ENCODE results near the gene DPH7.
"Not testable (repeated sequence)": the region's sequence is repeated elsewhere in the genome, so short reads cannot be mapped to it uniquely, and the experiment has no call there.

DPH7 gene

DNA sequence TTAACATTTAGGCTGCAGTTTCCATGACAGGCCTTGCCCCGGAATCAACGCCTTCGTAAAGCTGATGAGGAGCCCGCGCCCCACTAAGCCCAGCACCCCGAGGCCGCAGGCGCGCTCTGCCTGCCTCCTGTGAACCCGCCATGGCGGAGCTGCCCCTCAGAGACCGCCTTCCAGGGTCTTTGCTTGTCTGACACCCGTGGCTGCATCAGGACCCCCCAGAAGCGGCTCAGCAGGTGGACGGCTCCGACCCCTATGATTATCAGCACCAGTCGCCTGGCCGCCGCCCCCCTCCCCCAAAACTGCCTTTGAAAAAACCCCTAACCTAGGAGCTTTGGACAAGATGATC lies 507 bp upstream of the DPH7 start:
- Histone ChIP-seq H3K36me3 (ENCODE audit: control insufficient read depth, insufficient read depth, low read length) (peaks cover 63% of the 10 kb centered on the region), H3K4me1 (ENCODE audit: control insufficient read depth, insufficient read depth, low read length) (peaks cover 17% of the 10 kb centered on the region), H3K27ac (ENCODE audit: low read depth, low read length) (peak overlapping the region; percentile 89), H3K9me3 (ENCODE audit: control insufficient read depth, insufficient read depth, low read length) (no peaks in the 10 kb centered on the region), H3K4me3 (ENCODE audit: low read depth, low read length) (peak overlapping the region; percentile 95), H3K9ac (ENCODE audit: low read depth, low read length) (peak overlapping the region; percentile 39; the same call in 1 of the 2 replicates), H3K27me3 (ENCODE audit: control insufficient read depth, insufficient read depth, low read length) (no peaks in the 10 kb centered on the region)

DNA sequence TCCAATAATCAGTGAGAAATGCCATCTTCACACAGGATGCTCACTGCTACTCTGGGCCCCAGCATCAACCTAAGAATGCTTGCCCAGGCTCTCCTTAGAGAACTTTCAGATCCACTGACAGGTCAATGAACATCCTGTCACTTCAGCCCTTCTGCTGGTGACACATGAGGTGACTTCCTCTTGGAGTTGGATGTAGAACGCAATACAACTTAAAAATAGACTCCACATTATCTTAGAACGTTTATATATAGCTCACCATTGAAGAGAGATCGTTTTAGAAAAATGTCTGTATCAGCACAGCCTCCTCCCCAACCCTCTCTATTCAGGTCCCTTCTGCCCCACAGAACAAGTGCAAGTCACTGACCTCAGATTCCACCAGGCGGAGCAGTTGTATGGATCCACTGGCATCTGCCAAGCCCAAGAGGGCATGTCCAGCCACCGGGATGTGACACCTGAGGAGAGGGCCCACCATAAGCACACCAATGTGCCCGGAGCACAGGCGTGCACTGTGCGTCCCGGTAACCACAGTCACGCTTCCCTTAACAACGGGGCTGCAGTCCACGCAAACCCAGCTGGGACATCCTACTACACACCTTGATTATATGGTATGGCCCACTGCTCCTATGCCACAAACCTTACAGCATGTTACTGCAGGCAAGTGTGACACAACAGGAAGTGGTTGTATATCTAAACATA lies 2.9 kb downstream of the DPH7 start:
- no peak overlapping the region for H3K27ac ChIP-seq (ENCODE audit: low read depth, low read length)
- H3K4me3 ChIP-seq (ENCODE audit: low read depth, low read length), result no peak overlapping the region
- H3K27me3 ChIP-seq (ENCODE audit: control insufficient read depth, insufficient read depth, low read length), result no peaks in the 10 kb centered on the region

DNA sequence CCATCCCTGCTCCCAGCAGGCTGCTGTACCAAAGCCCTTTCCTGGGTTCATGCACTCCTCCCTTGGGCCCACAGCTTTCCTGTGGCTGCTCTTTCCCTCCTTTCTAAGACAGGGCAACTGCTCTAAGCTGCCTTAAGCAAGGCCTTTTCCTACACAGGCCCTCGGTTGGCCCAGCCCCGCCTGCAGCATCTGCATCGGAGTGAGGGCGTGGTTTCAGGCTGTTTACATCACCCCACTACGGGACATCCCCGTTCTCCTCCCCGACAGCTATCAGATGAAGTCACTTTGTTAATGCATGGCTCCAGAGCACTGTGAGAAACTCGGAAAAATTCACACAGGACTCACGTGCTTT lies 3.4 kb downstream of the DPH7 start:
- Histone ChIP-seq H3K27ac (ENCODE audit: low read depth, low read length) (no peak overlapping the region), H3K9me3 (ENCODE audit: control insufficient read depth, insufficient read depth, low read length) (no peaks in the 10 kb centered on the region), H3K4me3 (ENCODE audit: low read depth, low read length) (no peak overlapping the region), H3K9ac (ENCODE audit: low read depth, low read length) (no peak overlapping the region), H3K4me1 (ENCODE audit: control insufficient read depth, insufficient read depth, low read length) (peaks cover 8% of the 10 kb centered on the region), H3K36me3 (ENCODE audit: control insufficient read depth, insufficient read depth, low read length) (peaks cover 46% of the 10 kb centered on the region), H3K27me3 (ENCODE audit: control insufficient read depth, insufficient read depth, low read length) (no peaks in the 10 kb centered on the region)

More for the DNA sequence above, 2.9 kb downstream of the DPH7 start:
- H3K4me1 ChIP-seq (ENCODE audit: control insufficient read depth, insufficient read depth, low read length), result peaks cover 13% of the 10 kb centered on the region
- H3K36me3 ChIP-seq (ENCODE audit: control insufficient read depth, insufficient read depth, low read length), result peaks cover 47% of the 10 kb centered on the region
- no peaks in the 10 kb centered on the region for H3K9me3 ChIP-seq (ENCODE audit: control insufficient read depth, insufficient read depth, low read length)
- no peak overlapping the region for H3K9ac ChIP-seq (ENCODE audit: low read depth, low read length)

- no peak overlapping the region for H3K4me3 ChIP-seq (ENCODE audit: low read depth, low read length)
- no peak overlapping the region for H3K9ac ChIP-seq (ENCODE audit: low read depth, low read length)
- H3K27ac ChIP-seq (ENCODE audit: low read depth, low read length), result no peak overlapping the region
- no peaks in the 10 kb centered on the region for H3K27me3 ChIP-seq (ENCODE audit: control insufficient read depth, insufficient read depth, low read length)
- H3K9me3 ChIP-seq (ENCODE audit: control insufficient read depth, insufficient read depth, low read length), result no peaks in the 10 kb centered on the region
- H3K36me3 ChIP-seq (ENCODE audit: control insufficient read depth, insufficient read depth, low read length), result peaks cover 45% of the 10 kb centered on the region
- peaks cover 4% of the 10 kb centered on the region; the same call in 1 of the 2 replicates for H3K4me1 ChIP-seq (ENCODE audit: control insufficient read depth, insufficient read depth, low read length)
These were observed 4.5 kb downstream of the DPH7 start for GRCh38 chr9:137574192-137574591.

GRCh38 chr9:137570566-137570965 lies 8.2 kb downstream of the DPH7 start:
- no peak overlapping the region for H3K4me3 ChIP-seq (ENCODE audit: low read depth, low read length)
- no peaks in the 10 kb centered on the region for H3K4me1 ChIP-seq (ENCODE audit: control insufficient read depth, insufficient read depth, low read length)
- H3K9ac ChIP-seq (ENCODE audit: low read depth, low read length), result no peak overlapping the region
- peaks cover 40% of the 10 kb centered on the region for H3K36me3 ChIP-seq (ENCODE audit: control insufficient read depth, insufficient read depth, low read length)
- no peaks in the 10 kb centered on the region for H3K27me3 ChIP-seq (ENCODE audit: control insufficient read depth, insufficient read depth, low read length)
- no peaks in the 10 kb centered on the region for H3K9me3 ChIP-seq (ENCODE audit: control insufficient read depth, insufficient read depth, low read length)
- no peak overlapping the region for H3K27ac ChIP-seq (ENCODE audit: low read depth, low read length)

GRCh38 chr9:137569609-137570203 lies 9.0 kb downstream of the DPH7 start:
- Histone ChIP-seq H3K27ac (ENCODE audit: low read depth, low read length) (no peak overlapping the region), H3K36me3 (ENCODE audit: control insufficient read depth, insufficient read depth, low read length) (peaks cover 35% of the 10 kb centered on the region)

GRCh38 chr9:137568445-137568844 lies 10.3 kb downstream of the DPH7 start:
- not testable (repeated sequence) for H3K4me1 ChIP-seq (ENCODE audit: control insufficient read depth, insufficient read depth, low read length); H3K27me3 ChIP-seq (ENCODE audit: control insufficient read depth, insufficient read depth, low read length); H3K4me3 ChIP-seq (ENCODE audit: low read depth, low read length); H3K27ac ChIP-seq (ENCODE audit: low read depth, low read length); H3K9me3 ChIP-seq (ENCODE audit: control insufficient read depth, insufficient read depth, low read length); H3K9ac ChIP-seq (ENCODE audit: low read depth, low read length)
- H3K36me3 ChIP-seq (ENCODE audit: control insufficient read depth, insufficient read depth, low read length), result peaks cover 38% of the 10 kb centered on the region

More at GRCh38 chr9:137569609-137570203, 9.0 kb downstream of the DPH7 start:
- no peaks in the 10 kb centered on the region for H3K27me3 ChIP-seq (ENCODE audit: control insufficient read depth, insufficient read depth, low read length)
- H3K9ac ChIP-seq (ENCODE audit: low read depth, low read length), result no peak overlapping the region
- H3K4me1 ChIP-seq (ENCODE audit: control insufficient read depth, insufficient read depth, low read length), result no peaks in the 10 kb centered on the region
- H3K4me3 ChIP-seq (ENCODE audit: low read depth, low read length), result no peak overlapping the region
- no peaks in the 10 kb centered on the region for H3K9me3 ChIP-seq (ENCODE audit: control insufficient read depth, insufficient read depth, low read length)

DNA sequence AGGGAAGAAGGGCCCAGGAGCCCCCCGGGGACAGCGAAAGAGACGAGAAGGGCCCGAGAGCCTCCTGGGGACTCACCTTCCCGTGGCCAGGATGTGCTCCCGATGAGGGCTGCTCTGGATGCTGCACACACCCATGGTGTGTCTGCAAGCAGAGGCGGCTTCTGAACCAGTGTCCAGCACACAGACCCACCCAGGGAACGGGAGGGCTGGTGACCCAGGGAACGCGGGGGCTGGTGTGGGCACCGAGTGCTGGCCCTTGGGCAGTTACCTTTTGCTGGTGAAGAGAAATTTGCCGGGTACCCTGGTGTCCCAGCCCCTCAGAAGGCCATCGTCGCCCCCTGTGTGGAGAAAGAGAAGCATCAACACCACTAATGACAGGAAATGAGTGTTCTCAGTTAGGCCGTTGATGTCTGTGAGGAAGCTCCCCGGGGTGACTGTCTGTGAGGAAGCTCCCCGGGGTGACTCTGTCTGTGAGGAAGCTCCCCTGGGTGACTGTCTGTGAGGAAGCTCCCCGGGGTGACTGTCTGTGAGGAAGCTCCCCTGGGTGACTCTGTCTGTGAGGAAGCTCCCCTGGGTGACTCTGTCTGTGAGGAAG lies 13.8 kb downstream of the DPH7 start:
- Histone ChIP-seq H3K36me3 (ENCODE audit: control insufficient read depth, insufficient read depth, low read length) (peaks cover 40% of the 10 kb centered on the region), H3K4me1 (ENCODE audit: control insufficient read depth, insufficient read depth, low read length) (no peaks in the 10 kb centered on the region), H3K9ac (ENCODE audit: low read depth, low read length) (no peak overlapping the region), H3K9me3 (ENCODE audit: control insufficient read depth, insufficient read depth, low read length) (no peaks in the 10 kb centered on the region), H3K4me3 (ENCODE audit: low read depth, low read length) (no peak overlapping the region), H3K27ac (ENCODE audit: low read depth, low read length) (no peak overlapping the region), H3K27me3 (ENCODE audit: control insufficient read depth, insufficient read depth, low read length) (no peaks in the 10 kb centered on the region)

DNA sequence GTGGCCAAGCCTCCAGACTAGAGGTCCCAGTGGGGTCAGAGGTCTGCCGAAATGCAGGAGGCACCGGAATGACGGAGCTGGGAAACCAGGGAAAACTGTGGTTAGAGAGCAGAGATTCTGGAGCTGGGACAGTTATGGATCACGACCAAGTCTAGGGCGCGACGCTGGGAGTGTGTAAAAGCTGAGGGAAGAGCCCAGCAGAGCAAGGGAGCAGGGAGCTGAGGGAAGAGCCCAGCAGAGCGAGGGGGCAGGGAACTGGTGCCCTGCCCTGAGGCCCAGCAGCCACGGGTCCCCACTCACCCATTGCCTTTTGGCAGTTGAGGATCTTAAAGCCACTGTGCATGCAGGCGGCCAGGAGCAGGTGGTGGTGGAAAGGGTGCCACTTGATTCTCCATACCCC lies 14.6 kb downstream of the DPH7 start:
- H3K9ac ChIP-seq (ENCODE audit: low read depth, low read length), result no peak overlapping the region
- H3K36me3 ChIP-seq (ENCODE audit: control insufficient read depth, insufficient read depth, low read length), result peaks cover 42% of the 10 kb centered on the region
- no peaks in the 10 kb centered on the region for H3K27me3 ChIP-seq (ENCODE audit: control insufficient read depth, insufficient read depth, low read length)
- no peak overlapping the region for H3K4me3 ChIP-seq (ENCODE audit: low read depth, low read length)
- H3K27ac ChIP-seq (ENCODE audit: low read depth, low read length), result no peak overlapping the region
- no peaks in the 10 kb centered on the region for H3K4me1 ChIP-seq (ENCODE audit: control insufficient read depth, insufficient read depth, low read length)
- H3K9me3 ChIP-seq (ENCODE audit: control insufficient read depth, insufficient read depth, low read length), result no peaks in the 10 kb centered on the region

DNA sequence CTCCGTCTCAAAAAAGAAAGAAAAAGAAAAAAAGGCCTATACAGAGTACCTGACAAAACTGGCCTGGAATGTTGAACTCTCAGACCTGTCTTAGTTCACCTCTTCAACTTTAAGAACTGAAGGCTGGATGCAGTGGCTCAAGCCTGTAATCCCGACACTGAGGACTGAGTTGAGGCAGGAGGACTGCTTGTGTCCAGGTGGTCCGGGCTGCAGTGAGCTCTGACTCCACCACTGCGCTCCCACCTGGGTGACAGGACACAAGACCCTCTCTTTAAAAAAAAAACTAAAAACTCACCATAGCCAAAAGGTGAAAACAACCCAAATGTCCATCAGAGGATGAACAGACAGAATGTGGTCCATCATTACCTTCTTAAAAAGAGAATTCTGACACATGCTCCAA lies 20.6 kb downstream of the DPH7 start:
- Histone ChIP-seq H3K27me3 (ENCODE audit: control insufficient read depth, insufficient read depth, low read length) (no peaks in the 10 kb centered on the region), H3K27ac (ENCODE audit: low read depth, low read length) (no peak overlapping the region), H3K4me3 (ENCODE audit: low read depth, low read length) (no peak overlapping the region), H3K9me3 (ENCODE audit: control insufficient read depth, insufficient read depth, low read length) (no peaks in the 10 kb centered on the region), H3K36me3 (ENCODE audit: control insufficient read depth, insufficient read depth, low read length) (peaks cover 61% of the 10 kb centered on the region), H3K4me1 (ENCODE audit: control insufficient read depth, insufficient read depth, low read length) (no peaks in the 10 kb centered on the region), H3K9ac (ENCODE audit: low read depth, low read length) (no peak overlapping the region)

GRCh38 chr9:137556069-137556838 lies 22.5 kb downstream of the DPH7 start:
- no peaks in the 10 kb centered on the region for H3K27me3 ChIP-seq (ENCODE audit: control insufficient read depth, insufficient read depth, low read length)
- H3K36me3 ChIP-seq (ENCODE audit: control insufficient read depth, insufficient read depth, low read length), result peaks cover 48% of the 10 kb centered on the region
- no peak overlapping the region for H3K9ac ChIP-seq (ENCODE audit: low read depth, low read length)
- no peaks in the 10 kb centered on the region for H3K9me3 ChIP-seq (ENCODE audit: control insufficient read depth, insufficient read depth, low read length)
- no peaks in the 10 kb centered on the region for H3K4me1 ChIP-seq (ENCODE audit: control insufficient read depth, insufficient read depth, low read length)
- no peak overlapping the region for H3K27ac ChIP-seq (ENCODE audit: low read depth, low read length)
- H3K4me3 ChIP-seq (ENCODE audit: low read depth, low read length), result no peak overlapping the region

All from HUES48 (cell line).